Measurements from ENCODE around the gene C16orf92. TPM values are rescaled to one million over a fixed set of nuclear protein-coding genes. Genes with fewer than 3 reads are reported as not detected.

C16orf92 gene
- total RNA-seq, 1 donor: not detected

GRCh38 chr16:29988346-29989075, 34.5 kb upstream of the C16orf92 start:
- no peak for DNase-seq (ENCODE audit: low read depth in 2 of 3, low spot score in 2 of 3)

GRCh38 chr16:29989111-29989858, 33.7 kb upstream of the C16orf92 start:
- no peak for DNase-seq (ENCODE audit: low read depth in 2 of 3, low spot score in 2 of 3)

- DNase-seq (ENCODE audit: low read depth in 2 of 3, low spot score in 2 of 3): no peak
Measured at GRCh38 chr16:29990034-29990433, 33.0 kb upstream of the C16orf92 start.

- DNase-seq (ENCODE audit: low read depth in 2 of 3, low spot score in 2 of 3): no peak
Measured at GRCh38 chr16:29990883-29991570, 32.0 kb upstream of the C16orf92 start.

GRCh38 chr16:29991571-29991904, 31.5 kb upstream of the C16orf92 start:
- DNase-seq (ENCODE audit: low read depth in 2 of 3, low spot score in 2 of 3): no peak

GRCh38 chr16:29992344-29992967, 30.5 kb upstream of the C16orf92 start:
- DNase-seq (ENCODE audit: low read depth in 2 of 3, low spot score in 2 of 3): no peak

- no peak for DNase-seq (ENCODE audit: low read depth in 2 of 3, low spot score in 2 of 3)
Measured at GRCh38 chr16:29993191-29993902, 29.7 kb upstream of the C16orf92 start.

- no peak for DNase-seq (ENCODE audit: low read depth in 2 of 3, low spot score in 2 of 3)
Measured at GRCh38 chr16:29993903-29994599, 28.9 kb upstream of the C16orf92 start.

GRCh38 chr16:29994600-29995323, 28.2 kb upstream of the C16orf92 start:
- DNase-seq (ENCODE audit: low read depth in 2 of 3, low spot score in 2 of 3): no peak

- DNase-seq (ENCODE audit: low read depth in 2 of 3, low spot score in 2 of 3): peak; percentile 76 to 88 (median 79)
Measured at GRCh38 chr16:29995324-29995910, 27.6 kb upstream of the C16orf92 start, which contains the start of gene HIRIP3. Gene HIRIP3, minus strand, starts transcription at chr16:29995617. Its CDS starts 12 bp downstream, at chr16:29995605.

- DNase-seq (ENCODE audit: low read depth in 2 of 3, low spot score in 2 of 3): peak; percentile 82 to 97 (median 95)
Measured at GRCh38 chr16:29995911-29996765, 26.9 kb upstream of the C16orf92 start, which contains the start of gene INO80E. Gene INO80E, plus strand, starts transcription at chr16:29996241. Its CDS starts 70 bp downstream, at chr16:29996311.

GRCh38 chr16:29996766-29997250, 26.2 kb upstream of the C16orf92 start:
- no peak for DNase-seq (ENCODE audit: low read depth in 2 of 3, low spot score in 2 of 3)

GRCh38 chr16:29999605-30000004, 23.4 kb upstream of the C16orf92 start:
- no peak for DNase-seq (ENCODE audit: low read depth in 2 of 3, low spot score in 2 of 3)

- no peak for DNase-seq (ENCODE audit: low read depth in 2 of 3, low spot score in 2 of 3)
Measured at GRCh38 chr16:30000735-30001631, 22.0 kb upstream of the C16orf92 start.

GRCh38 chr16:30002614-30003346, 20.2 kb upstream of the C16orf92 start:
- DNase-seq (ENCODE audit: low read depth in 2 of 3, low spot score in 2 of 3): no peak
